GM12891 (cell line): Measurements from ENCODE around the gene UBE2M.

Experiments
- PAX5 ChIP-seq: IDR thresholded peaks from 2 replicates; pipeline ENCODE4 v1.6.1; 2011; ENCODE audit warnings: low read length, moderate library complexity, mild to moderate bottlenecking; ENCODE audit not compliant: insufficient read depth, severe bottlenecking
- POLR2A ChIP-seq: IDR thresholded peaks from 2 replicates; pipeline ENCODE4 v1.6.1; 2011; ENCODE audit warnings: low read depth, low read length, control low read depth
- POLR2AphosphoS5 ChIP-seq: IDR thresholded peaks from 2 replicates; pipeline ENCODE4 v1.6.1; 2011; ENCODE audit warnings: low read depth, low read length, control low read depth
- POU2F2 ChIP-seq: IDR thresholded peaks from 2 replicates; pipeline ENCODE4 v1.6.1; 2011; ENCODE audit warnings: low read depth, mild to moderate bottlenecking, control low read depth, low read length, moderate library complexity
- SPI1 ChIP-seq: IDR thresholded peaks from 2 replicates; pipeline ENCODE4 v1.6.1; 2011; ENCODE audit warnings: low read depth, low read length, control low read depth
- TAF1 ChIP-seq: IDR thresholded peaks from 2 replicates; pipeline ENCODE4 v1.6.1; 2011; ENCODE audit warnings: low read depth, low read length, control low read depth

- TF ChIP-seq POLR2AphosphoS5: no peak
- peak; percentile 76 for TF ChIP-seq PAX5
- no peak for TF ChIP-seq POLR2A
- no peak for TF ChIP-seq TAF1
- TF ChIP-seq SPI1: no peak
- TF ChIP-seq POU2F2: 0 out of 2 replicates have a peak, but pooled peaks have one; percentile 15
Measured at GRCh38 chr19:58578012-58578925, 19.9 kb upstream of the UBE2M start.
